ENCODE data around the gene DLG1.

DLG1 gene

GRCh38 chr3:197298341-197298944 is at the start of gene DLG1:
TSS of gene DLG1 (minus strand) at chr3:197298612. CDS start at chr3:197297204, 1,408 bp downstream.
- TF ChIP-seq, protein P1, sequence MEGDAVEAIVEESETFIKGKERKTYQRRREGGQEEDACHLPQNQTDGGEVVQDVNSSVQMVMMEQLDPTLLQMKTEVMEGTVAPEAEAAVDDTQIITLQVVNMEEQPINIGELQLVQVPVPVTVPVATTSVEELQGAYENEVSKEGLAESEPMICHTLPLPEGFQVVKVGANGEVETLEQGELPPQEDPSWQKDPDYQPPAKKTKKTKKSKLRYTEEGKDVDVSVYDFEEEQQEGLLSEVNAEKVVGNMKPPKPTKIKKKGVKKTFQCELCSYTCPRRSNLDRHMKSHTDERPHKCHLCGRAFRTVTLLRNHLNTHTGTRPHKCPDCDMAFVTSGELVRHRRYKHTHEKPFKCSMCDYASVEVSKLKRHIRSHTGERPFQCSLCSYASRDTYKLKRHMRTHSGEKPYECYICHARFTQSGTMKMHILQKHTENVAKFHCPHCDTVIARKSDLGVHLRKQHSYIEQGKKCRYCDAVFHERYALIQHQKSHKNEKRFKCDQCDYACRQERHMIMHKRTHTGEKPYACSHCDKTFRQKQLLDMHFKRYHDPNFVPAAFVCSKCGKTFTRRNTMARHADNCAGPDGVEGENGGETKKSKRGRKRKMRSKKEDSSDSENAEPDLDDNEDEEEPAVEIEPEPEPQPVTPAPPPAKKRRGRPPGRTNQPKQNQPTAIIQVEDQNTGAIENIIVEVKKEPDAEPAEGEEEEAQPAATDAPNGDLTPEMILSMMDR (IDR thresholded peaks at IDR 0.05; ENCODE audit: extremely low read depth, missing control alignments): no peak
- peak; percentile 91 for DNase-seq (ENCODE audit: low spot score)

DNA sequence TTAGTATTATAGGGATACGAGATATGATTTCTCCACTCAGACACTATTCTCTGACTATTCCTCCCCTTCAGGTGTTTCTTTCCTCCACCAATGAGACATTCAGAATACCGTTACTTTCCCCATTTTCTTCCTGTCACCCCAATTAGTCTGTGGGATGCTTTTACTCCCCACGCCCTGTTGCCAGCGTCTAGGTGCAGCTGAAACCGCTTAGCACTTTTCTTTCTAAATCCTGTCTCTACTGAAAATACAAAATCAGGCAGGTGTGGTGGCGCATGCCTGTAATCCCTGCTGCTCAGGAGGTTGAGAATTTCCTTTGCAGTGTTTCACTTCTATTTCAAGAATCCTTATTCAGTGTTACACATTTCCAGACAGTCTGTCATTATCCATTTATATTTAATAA is 49.6 kb upstream of the DLG1 start:
- TF ChIP-seq, protein P1 (IDR thresholded peaks at IDR 0.05; ENCODE audit: extremely low read depth, missing control alignments): no peak

DNA sequence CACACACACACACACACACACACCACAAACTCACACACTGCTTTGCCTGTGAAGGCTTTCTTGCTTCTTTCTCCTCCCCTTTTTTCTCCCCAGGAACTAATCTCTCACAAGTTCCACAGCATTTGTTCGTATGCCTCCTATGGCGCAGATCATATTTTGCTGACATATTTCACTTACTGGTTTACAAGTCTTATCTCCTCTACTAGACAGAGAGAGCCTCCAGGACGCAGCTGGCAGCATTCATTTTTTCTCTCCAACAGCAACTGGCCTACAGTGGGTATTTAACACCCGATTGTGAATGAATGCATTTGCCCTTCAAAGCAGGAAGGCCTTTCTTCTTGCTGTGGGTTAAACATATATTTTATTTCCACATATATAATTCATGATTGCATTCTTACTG is 47.0 kb upstream of the DLG1 start:
- TF ChIP-seq, protein P1 (IDR thresholded peaks at IDR 0.05; ENCODE audit: extremely low read depth, missing control alignments): no peak
- DNase-seq (ENCODE audit: low spot score): no peak

More for the DNA sequence above, 49.6 kb upstream of the DLG1 start:
- DNase-seq (ENCODE audit: low spot score): no peak

DNA sequence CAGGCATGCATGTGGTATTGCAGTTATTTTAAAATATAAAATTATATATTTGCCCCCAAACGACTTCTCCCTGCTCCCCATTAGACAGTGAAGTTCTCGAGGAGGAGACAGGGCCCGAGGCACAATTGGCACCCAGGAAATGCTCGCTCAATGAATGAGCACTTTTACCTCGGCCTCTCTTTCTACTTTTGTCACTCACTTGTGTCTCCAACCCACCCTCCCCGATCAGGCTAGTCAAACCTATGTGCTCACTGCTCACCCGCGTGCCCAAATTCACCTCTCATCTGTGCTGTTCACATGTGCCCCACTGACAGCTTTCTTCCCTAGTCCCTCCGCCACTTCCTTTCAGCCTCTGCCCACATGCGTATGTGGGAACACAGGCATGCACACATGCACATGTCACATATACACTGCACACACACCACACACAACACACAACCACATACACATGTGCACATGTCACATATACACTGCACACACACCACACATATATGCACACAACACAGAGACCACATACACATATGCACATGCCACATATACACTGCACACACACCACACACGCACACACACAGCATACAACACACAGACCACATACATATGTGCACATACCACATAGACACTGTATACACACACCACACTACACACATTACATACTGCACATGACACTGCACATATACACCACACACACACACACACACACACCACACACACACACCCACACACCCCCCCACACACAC is 46.3 kb upstream of the DLG1 start:
- TF ChIP-seq, protein P1 (IDR thresholded peaks at IDR 0.05; ENCODE audit: extremely low read depth, missing control alignments): no peak
- no peak for DNase-seq (ENCODE audit: low spot score)

DNA sequence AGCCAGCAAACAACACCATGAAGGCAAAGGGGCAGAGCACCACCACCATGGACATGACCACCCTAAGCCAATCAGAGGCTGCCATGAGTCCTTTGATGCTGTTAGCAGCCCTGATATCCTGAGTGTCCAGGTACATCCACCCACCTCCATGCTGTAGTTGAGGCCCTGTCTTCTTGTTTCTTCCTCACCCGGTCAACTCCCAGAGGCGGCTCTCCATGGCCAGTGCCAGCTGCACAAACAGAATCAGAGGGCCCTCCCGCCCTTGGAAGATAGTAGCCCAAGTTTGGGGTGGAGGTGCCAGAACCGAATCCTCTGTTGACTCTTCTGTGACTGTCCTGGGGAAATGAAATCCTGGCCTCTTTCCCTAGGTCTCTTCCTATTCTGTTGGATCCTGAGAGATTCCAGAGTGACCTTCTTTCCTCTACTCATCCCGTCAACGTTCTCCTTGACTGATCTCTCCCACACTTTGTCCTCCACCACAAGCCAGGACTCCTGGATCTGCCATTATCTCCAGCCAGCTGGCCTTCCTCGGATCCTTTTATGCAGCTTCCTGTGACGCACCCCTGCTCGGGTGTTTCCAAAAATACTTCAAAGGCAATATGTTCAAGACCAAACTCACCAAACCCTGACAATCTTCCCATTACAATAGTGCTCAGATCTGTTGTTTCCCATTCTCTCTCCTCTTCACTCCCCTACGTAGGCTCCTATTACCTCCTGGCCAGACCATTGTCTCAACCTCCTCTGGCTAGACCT is 45.4 kb upstream of the DLG1 start:
- no peak for DNase-seq (ENCODE audit: low spot score)
- TF ChIP-seq, protein P1 (IDR thresholded peaks at IDR 0.05; ENCODE audit: extremely low read depth, missing control alignments): no peak

DNA sequence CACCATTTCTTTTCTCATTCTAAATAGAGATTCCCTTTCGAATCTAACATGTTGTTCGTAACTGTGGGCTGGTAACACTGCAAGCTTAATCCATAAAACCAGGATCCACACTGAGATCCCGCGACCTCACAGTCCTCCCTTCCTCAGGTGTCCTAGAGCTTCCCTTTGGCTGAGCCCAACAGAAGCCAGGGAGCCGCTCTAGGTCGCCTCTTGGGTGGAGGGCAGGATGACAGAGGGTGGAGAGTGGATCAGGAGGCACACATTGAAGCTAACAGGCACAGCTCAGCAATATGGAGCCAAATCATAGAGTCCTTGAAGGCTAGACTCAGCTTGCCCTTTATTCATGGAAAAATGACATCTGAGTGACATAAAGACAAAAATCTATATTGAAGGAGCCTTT is 44.7 kb upstream of the DLG1 start:
- DNase-seq (ENCODE audit: low spot score): no peak
- TF ChIP-seq, protein P1 (IDR thresholded peaks at IDR 0.05; ENCODE audit: extremely low read depth, missing control alignments): no peak

GRCh38 chr3:197340521-197340871 is 42.1 kb upstream of the DLG1 start:
- no peak for DNase-seq (ENCODE audit: low spot score)
- TF ChIP-seq, protein P1 (IDR thresholded peaks at IDR 0.05; ENCODE audit: extremely low read depth, missing control alignments): no peak

Measured in GM20000 (cell line).